Glutamatergic neuron (in vitro differentiated cells): ENCODE results near the gene PPP1R9B. TPM values are rescaled to one million over a fixed set of nuclear protein-coding genes. Genes with fewer than 3 reads are reported as not detected.

Experiments
- DNase-seq: peaks from one replicate; pipeline ENCODE4 v3.0.0; 2022
- H3K27ac Mint-ChIP-seq: one replicate; pipeline ENCODE4 v1.8.0; 2020; ENCODE audit warnings: mild to moderate bottlenecking, mixed read lengths, inconsistent platforms; ENCODE audit not compliant: unreplicated experiment
- H3K27me3 Mint-ChIP-seq: one replicate; pipeline ENCODE4 v1.8.0; 2020; ENCODE audit warnings: mild to moderate bottlenecking, moderate library complexity, mixed read lengths, inconsistent platforms; ENCODE audit not compliant: unreplicated experiment
- H3K36me3 Mint-ChIP-seq: one replicate; pipeline ENCODE4 v1.8.0; 2020; ENCODE audit warnings: mild to moderate bottlenecking, mixed read lengths, inconsistent platforms; ENCODE audit not compliant: unreplicated experiment
- H3K4me1 Mint-ChIP-seq: one replicate; pipeline ENCODE4 v1.8.0; 2020; ENCODE audit warnings: mild to moderate bottlenecking, low read depth, mixed read lengths, inconsistent platforms; ENCODE audit not compliant: unreplicated experiment
- H3K4me3 Mint-ChIP-seq: one replicate; pipeline ENCODE4 v1.8.0; 2020; ENCODE audit warnings: mild to moderate bottlenecking, mixed read lengths, inconsistent platforms; ENCODE audit not compliant: unreplicated experiment
- H3K9me3 Mint-ChIP-seq: one replicate; pipeline ENCODE4 v1.8.0; 2020; ENCODE audit warnings: mild to moderate bottlenecking, moderate library complexity, mixed read lengths, inconsistent platforms; ENCODE audit not compliant: unreplicated experiment
- CTCF ChIP-seq: fragments of 200-600 bp; sonication (generic); IDR thresholded peaks from one replicate; pipeline ENCODE4 v1.5.0; 2021; ENCODE audit not compliant: partially characterized antibody, unreplicated experiment
- total RNA-seq: library from RNA; stranded (reverse); fragmentation: NEBNext Ultra II Directional; extraction: Animal tissue kit (Norgen Biotek cat#: 25700); gene quantifications from one replicate; pipeline ENCODE4 v1.2.1, GENCODE V29; 2021; ENCODE audit not compliant: unreplicated experiment

Gene PPP1R9B
- total RNA-seq, 1 donor from 2014 or later: 74.0 TPM

- Mint-ChIP-seq H3K4me1 (peaks cover 2% of the 10 kb centered on the region), H3K27me3 (peaks cover 11% of the 10 kb centered on the region), H3K27ac (no peak overlapping the region), H3K36me3 (no peaks in the 10 kb centered on the region), H3K4me3 (no peak overlapping the region), H3K9me3 (peaks cover 7% of the 10 kb centered on the region)
- no peak for TF ChIP-seq CTCF
- no peak for DNase-seq
Observed at GRCh38 chr17:50196826-50197225, 46.3 kb upstream of the PPP1R9B start.

GRCh38 chr17:50196036-50196435, 45.6 kb upstream of the PPP1R9B start:
- no peak for TF ChIP-seq CTCF
- H3K36me3 Mint-ChIP-seq: no peaks in the 10 kb centered on the region
- H3K4me3 Mint-ChIP-seq: no peak overlapping the region
- no peak overlapping the region for H3K27ac Mint-ChIP-seq
- no peaks in the 10 kb centered on the region for H3K4me1 Mint-ChIP-seq
- no peak for DNase-seq
- peaks cover 7% of the 10 kb centered on the region for H3K27me3 Mint-ChIP-seq
- H3K9me3 Mint-ChIP-seq: peaks cover 5% of the 10 kb centered on the region

GRCh38 chr17:50194934-50195865, 44.7 kb upstream of the PPP1R9B start:
- no peak overlapping the region for H3K27ac Mint-ChIP-seq
- H3K4me1 Mint-ChIP-seq: no peaks in the 10 kb centered on the region
- H3K36me3 Mint-ChIP-seq: no peaks in the 10 kb centered on the region

GRCh38 chr17:50194140-50194933, 43.9 kb upstream of the PPP1R9B start:
- no peak for TF ChIP-seq CTCF
- no peaks in the 10 kb centered on the region for H3K4me1 Mint-ChIP-seq
- no peak overlapping the region for H3K4me3 Mint-ChIP-seq
- peaks cover 4% of the 10 kb centered on the region for H3K9me3 Mint-ChIP-seq
- no peak for DNase-seq
- no peaks in the 10 kb centered on the region for H3K36me3 Mint-ChIP-seq
- H3K27me3 Mint-ChIP-seq: peaks cover 10% of the 10 kb centered on the region
- H3K27ac Mint-ChIP-seq: no peak overlapping the region

More at GRCh38 chr17:50194934-50195865, 44.7 kb upstream of the PPP1R9B start:
- no peak for DNase-seq
- no peak for TF ChIP-seq CTCF
- Mint-ChIP-seq H3K4me3 (no peak overlapping the region), H3K9me3 (peaks cover 4% of the 10 kb centered on the region), H3K27me3 (peaks cover 8% of the 10 kb centered on the region)
